Measurements from ENCODE around the gene OSBPL10.

GRCh38 chr3:31896648-31897433 is 84.2 kb downstream of the OSBPL10 start:
- TF ChIP-seq CTCF (conservative IDR thresholded peaks at IDR 0.05; ENCODE audit: low read length), result no peak
- no peak for TF ChIP-seq EZH2phosphoT487 (IDR thresholded peaks at IDR 0.05; ENCODE audit: borderline replicate concordance, low read depth, low read length)
